GM10248 (cell line): ENCODE data around the gene SIRPA.

Experiments
- CTCF ChIA-PET: fragments of 300-600 bp; sonication (Branson Sonifier 250); formaldehyde crosslinking; extraction: SDS; loops from one replicate; lab custom pipeline; 2021; ENCODE audit warnings: antibody characterized with exemption; lab: Yijun Ruan, JAX
- POLR2A ChIA-PET: fragments of 350-650 bp; sonication (Branson Sonifier 250); formaldehyde crosslinking; extraction: SDS; loops from one replicate; lab custom pipeline; 2020; ENCODE audit warnings: antibody characterized with exemption; lab: Yijun Ruan, JAX
- DNase-seq: peaks from one replicate; pipeline ENCODE4 v3.0.0; 2012; ENCODE audit errors: extremely low spot score
- TF ChIP-seq, protein P1 (sequence below): IDR thresholded peaks from 2 replicates; pipeline ENCODE4 v1.5.1; 2012; ENCODE audit warnings: mild to moderate bottlenecking, low read depth; ENCODE audit errors: extremely low read depth, missing control alignments, control extremely low read depth

SIRPA gene

DNA sequence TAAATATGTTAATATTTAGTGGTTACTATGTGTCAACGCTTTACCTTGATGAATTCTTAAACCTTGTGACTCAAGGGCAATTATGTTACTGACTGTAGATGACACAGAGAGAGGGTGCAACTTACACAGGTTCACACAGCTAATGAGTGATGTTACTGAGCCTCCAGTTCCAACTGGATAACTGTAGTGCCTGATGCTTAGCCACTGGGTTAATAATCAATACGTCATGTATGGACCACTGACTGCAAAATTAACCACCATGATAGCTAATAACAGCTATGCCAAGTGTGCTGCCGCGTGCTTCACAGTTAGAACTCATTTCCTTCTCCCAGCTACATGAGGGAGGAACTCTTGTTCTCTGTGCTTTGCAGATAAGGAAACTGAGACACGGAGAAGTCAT lies 45.4 kb downstream of the SIRPA start:
- POLR2A ChIA-PET: no interaction called here
- CTCF ChIA-PET: interaction anchor here (1.1 kb wide), 1 partner anchor 128 kb away, joined by 3 read pairs; no protein-coding TSS in a partner anchor
- DNase-seq: no peak
- TF ChIP-seq, protein P1, sequence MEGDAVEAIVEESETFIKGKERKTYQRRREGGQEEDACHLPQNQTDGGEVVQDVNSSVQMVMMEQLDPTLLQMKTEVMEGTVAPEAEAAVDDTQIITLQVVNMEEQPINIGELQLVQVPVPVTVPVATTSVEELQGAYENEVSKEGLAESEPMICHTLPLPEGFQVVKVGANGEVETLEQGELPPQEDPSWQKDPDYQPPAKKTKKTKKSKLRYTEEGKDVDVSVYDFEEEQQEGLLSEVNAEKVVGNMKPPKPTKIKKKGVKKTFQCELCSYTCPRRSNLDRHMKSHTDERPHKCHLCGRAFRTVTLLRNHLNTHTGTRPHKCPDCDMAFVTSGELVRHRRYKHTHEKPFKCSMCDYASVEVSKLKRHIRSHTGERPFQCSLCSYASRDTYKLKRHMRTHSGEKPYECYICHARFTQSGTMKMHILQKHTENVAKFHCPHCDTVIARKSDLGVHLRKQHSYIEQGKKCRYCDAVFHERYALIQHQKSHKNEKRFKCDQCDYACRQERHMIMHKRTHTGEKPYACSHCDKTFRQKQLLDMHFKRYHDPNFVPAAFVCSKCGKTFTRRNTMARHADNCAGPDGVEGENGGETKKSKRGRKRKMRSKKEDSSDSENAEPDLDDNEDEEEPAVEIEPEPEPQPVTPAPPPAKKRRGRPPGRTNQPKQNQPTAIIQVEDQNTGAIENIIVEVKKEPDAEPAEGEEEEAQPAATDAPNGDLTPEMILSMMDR: no peak

DNA sequence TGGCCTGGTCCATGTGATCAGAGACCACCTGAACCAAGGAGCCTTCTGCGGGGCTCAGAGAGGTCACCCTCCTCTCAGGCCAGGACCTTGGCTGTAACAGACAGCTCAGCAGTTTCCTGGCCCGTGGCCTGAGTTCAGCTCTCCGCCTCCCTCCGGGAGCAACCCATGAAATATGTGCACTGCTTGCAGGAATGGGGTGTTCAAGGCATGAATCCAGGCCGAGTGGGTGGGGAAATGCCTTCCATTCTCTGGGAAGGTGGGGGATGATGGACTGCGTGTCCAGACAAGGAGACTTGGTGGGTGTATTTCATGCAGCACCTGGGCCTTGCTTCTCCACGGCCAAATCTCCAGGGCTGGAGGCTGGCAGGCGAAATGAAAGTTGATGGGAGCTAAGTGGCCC lies 46.0 kb downstream of the SIRPA start:
- DNase-seq: no peak
- POLR2A ChIA-PET: no interaction called here
- TF ChIP-seq, protein P1: no peak
- CTCF ChIA-PET: no interaction called here

DNA sequence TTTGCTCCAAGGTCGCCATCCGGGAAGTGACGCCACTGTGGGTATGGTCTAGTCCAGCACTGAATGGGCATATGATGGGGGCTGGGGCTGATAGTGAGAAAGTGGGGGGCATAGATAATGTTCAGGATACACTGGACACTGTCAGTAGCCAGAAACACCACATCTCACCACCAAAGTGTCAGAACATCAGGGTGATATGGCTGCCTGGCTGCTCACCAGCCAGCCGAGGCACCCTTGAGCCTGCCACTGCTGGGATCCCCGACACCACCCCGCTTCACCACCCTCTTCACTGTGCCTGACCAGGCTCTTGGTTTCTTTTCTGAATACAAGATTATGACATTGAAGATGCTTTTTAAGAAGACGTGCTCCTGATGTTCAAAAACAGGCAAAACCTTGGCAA lies 46.9 kb downstream of the SIRPA start:
- POLR2A ChIA-PET: no interaction called here
- CTCF ChIA-PET: no interaction called here
- no peak for DNase-seq
- TF ChIP-seq, protein P1: no peak

DNA sequence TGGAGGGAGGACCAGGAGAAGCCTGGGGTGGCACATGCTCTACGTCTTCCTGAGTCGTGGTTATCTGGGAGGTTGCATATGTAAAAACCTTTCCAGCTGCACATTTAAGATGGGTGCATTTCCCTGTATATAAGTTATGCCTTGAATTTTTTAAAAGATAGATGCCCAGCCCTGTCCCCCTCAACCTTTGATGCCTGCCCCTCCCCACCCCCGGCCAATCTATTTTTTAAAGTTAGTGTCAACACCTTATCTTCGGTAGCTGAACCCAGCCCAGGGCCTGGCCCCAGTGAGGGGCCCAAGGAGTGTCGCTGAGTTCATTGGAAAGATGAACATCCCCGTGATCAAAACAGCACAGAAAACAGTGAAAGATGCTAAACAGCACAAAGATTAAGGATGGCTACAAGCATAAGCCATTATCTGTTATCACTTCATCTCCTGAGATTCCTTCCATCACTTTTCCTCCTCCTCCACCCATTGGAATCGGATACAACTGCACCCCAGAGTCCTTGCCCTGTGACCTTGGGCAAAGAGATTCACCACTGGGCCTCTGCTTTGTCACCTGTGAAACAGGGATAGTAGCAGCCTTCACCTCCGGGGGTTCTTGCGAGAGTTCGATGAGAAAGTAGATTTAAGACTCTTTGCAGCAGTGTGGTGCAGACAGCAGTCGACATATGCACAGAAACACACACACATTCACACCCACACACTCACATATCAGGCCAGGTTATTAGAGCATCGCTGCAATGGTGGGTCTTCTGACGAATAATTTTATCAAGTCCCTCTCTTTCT lies 47.5 kb downstream of the SIRPA start:
- TF ChIP-seq, protein P1: no peak
- POLR2A ChIA-PET: no interaction called here

DNA sequence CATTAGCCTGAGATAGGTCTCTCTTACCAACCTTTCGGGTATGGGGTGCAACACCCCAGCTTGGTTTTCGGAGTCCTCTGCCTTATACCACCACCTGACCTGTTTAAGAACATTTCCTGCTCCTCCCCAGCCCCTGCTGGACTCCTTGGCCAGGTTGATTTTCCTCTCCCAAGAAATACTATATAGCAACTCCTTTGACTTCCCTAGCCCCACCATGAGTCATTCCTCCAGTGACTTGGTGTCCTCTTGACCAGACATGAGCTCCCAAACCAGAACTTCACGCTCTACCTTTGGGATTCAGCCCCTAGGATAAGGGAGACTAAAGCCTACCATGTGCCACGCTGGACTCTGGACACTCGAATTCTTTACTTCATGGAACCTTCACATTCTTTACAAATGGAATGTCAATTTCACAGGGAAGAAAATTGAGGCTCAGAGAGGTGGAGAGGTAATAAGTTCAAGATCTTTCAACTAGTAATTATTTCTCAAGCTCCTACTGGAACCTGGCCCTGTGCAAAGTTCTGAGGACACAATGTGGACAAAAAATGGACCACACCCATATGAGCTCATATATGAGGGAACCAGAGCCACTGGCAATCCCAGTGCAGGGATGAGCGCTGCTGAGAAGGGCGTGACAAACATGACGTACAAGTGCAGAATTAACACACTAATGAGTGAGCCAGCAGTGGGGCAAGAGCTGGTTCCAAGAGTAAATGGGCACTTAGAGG lies 48.2 kb downstream of the SIRPA start:
- CTCF ChIA-PET: interaction anchor here (1.2 to 1.3 kb wide), 3 partner anchors 11 to 24 kb away, joined by 3 to 4 read pairs (median 3); no protein-coding TSS in a partner anchor
- TF ChIP-seq, protein P1: no peak
- no peak for DNase-seq
- POLR2A ChIA-PET: no interaction called here

More for the DNA sequence above, 47.5 kb downstream of the SIRPA start:
- CTCF ChIA-PET: interaction anchor here (1.2 to 1.3 kb wide), 2 partner anchors 11 to 24 kb away, joined by 3 read pairs; no protein-coding TSS in a partner anchor
- no peak for DNase-seq

DNA sequence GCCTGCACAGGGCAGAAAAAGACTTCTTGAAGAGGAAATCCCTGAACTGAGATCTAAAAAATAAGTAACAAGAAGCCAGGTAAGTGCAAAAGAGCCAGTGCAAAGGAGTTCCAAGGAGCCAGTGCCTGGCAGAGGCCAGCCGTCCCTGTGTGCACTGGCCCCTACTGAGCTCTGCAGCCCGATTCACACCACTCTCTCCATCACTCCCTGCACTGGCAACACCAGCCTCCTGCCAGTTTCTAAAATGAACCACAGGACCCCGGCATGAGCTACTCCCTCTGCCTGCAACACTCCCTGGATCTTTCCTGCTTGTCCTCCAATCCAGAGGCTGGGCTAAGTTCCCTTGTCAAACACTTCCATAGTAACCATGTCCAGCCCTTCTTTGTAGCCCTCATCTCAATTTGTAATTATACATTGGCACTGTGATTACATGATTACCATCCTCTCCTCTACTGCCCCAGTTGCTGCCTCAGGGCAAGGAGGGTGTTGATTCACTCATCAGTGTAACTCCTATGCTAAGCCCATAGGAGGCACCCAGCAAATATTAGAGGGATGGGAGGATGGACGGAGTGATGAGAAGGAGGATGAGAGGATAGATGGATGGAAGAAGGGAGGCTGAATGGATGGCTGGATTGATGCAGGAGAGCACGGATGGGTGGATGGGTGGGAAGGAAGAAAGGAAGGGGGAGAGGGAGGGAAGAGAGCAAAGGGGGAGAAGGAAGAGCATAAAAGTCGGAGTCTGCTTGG lies 49.3 kb downstream of the SIRPA start:
- DNase-seq: no peak
- POLR2A ChIA-PET: no interaction called here
- CTCF ChIA-PET: interaction anchor here (1.2 kb wide), 1 partner anchor 22 kb away, joined by 4 read pairs; no protein-coding TSS in a partner anchor
- TF ChIP-seq, protein P1: no peak
